PC-3 (cell line): ENCODE results near the gene CD44. TPM values are rescaled to one million over a fixed set of nuclear protein-coding genes. Genes with fewer than 3 reads are reported as not detected.
"Not testable (repeated sequence)": the region's sequence is repeated elsewhere in the genome, so short reads cannot be mapped to it uniquely, and the experiment has no call there.

ENCODE experiments used
- ATAC-seq: fragments of 200-7000 bp; cut with Tn5 transposase; 2 replicates; pipeline ENCODE4 v1.9.1; 2020; ENCODE audit warnings: mild to moderate bottlenecking, moderate library complexity
- BruUV-seq: library from RNA; stranded (reverse); fragments of 400-500 nt; replicated peaks from 2 replicates; lab custom pipeline; 2021; lab: Mats Ljungman, UMichigan
- CTCF ChIA-PET: fragments of 300-600 bp; sonication (Branson Sonifier 250); formaldehyde crosslinking; loops from one replicate; lab custom pipeline; 2022; ENCODE audit warnings: antibody characterized with exemption; lab: Charles Lee
- POLR2A ChIA-PET: fragments of 300-600 bp; sonication (Branson Sonifier 250); formaldehyde crosslinking; loops from one replicate; lab custom pipeline; 2022; ENCODE audit warnings: antibody characterized with exemption; ENCODE audit not compliant: unreplicated experiment; lab: Charles Lee
- DNase-seq: peaks from one replicate; pipeline ENCODE4 v3.0.0-alpha.2; 2015
- H2AFZ ChIP-seq: fragments of 300-600 bp; sonication (generic); 2 replicates; pipeline ENCODE4 v1.6.0; 2016; ENCODE audit warnings: antibody characterized with exemption, low read length
- H3F3A ChIP-seq: fragments of 300-600 bp; sonication (generic); one replicate; pipeline ENCODE4 v1.6.0; 2017; ENCODE audit warnings: antibody characterized with exemption, low read length, control low read depth, mild to moderate bottlenecking; ENCODE audit not compliant: unreplicated experiment
- H3K27ac ChIP-seq: fragments of 300-600 bp; sonication (generic); 2 replicates; pipeline ENCODE4 v1.5.1; 2016; ENCODE audit warnings: mild to moderate bottlenecking, low read length
- H3K27me3 ChIP-seq: fragments of 300-600 bp; sonication (generic); 2 replicates; pipeline ENCODE4 v1.6.1; 2016; ENCODE audit warnings: low read length, mixed read lengths
- H3K36me3 ChIP-seq: fragments of 300-600 bp; sonication (generic); 2 replicates; pipeline ENCODE4 v1.6.1; 2016; ENCODE audit warnings: low read depth, mixed run types, low read length, mixed read lengths
- H3K4me1 ChIP-seq: fragments of 300-600 bp; sonication (generic); 2 replicates; pipeline ENCODE4 v1.5.1; 2016; ENCODE audit warnings: low read length; ENCODE audit not compliant: insufficient read depth
- H3K4me2 ChIP-seq: fragments of 300-600 bp; sonication (generic); 2 replicates; pipeline ENCODE4 v1.6.0; 2016; ENCODE audit warnings: low read length
- H3K4me3 ChIP-seq: fragments of 300-600 bp; sonication (generic); 2 replicates; pipeline ENCODE4 v1.5.1; 2016; ENCODE audit warnings: mild to moderate bottlenecking, low read length, mixed read lengths
- H3K79me2 ChIP-seq: fragments of 300-600 bp; sonication (generic); 2 replicates; pipeline ENCODE4 v1.6.1; 2017; ENCODE audit warnings: low read length, mixed read lengths
- H3K9ac ChIP-seq: fragments of 300-600 bp; sonication (generic); 2 replicates; pipeline ENCODE4 v1.6.0; 2016; ENCODE audit warnings: mild to moderate bottlenecking, low read length
- H3K9me2 ChIP-seq: fragments of 300-600 bp; sonication (generic); replicated peaks from 2 replicates; pipeline ENCODE4 v1.6.1; 2016; ENCODE audit warnings: mixed run types, low read length, mixed read lengths
- H3K9me3 ChIP-seq: fragments of 300-600 bp; sonication (generic); 2 replicates; pipeline ENCODE4 v1.6.1; 2016; ENCODE audit warnings: low read length, mixed read lengths
- H4K20me1 ChIP-seq: fragments of 300-600 bp; sonication (generic); 2 replicates; pipeline ENCODE4 v1.6.1; 2016; ENCODE audit warnings: low read length, mixed read lengths
- CTCF ChIP-seq: fragments of 300-600 bp; sonication (generic); conservative IDR thresholded peaks from 2 replicates; pipeline ENCODE4 v1.5.1; 2017; ENCODE audit warnings: antibody characterized with exemption, low read depth, mild to moderate bottlenecking, low read length
- EZH2 ChIP-seq: fragments of 300-600 bp; sonication (generic); IDR thresholded peaks from one replicate; pipeline ENCODE4 v1.6.1; 2017; ENCODE audit warnings: antibody characterized with exemption, mild to moderate bottlenecking, low read length; ENCODE audit not compliant: unreplicated experiment
- EZH2phosphoT487 ChIP-seq: fragments of 300-600 bp; sonication (generic); IDR thresholded peaks from 2 replicates; pipeline ENCODE4 v1.6.1; 2018; ENCODE audit warnings: mild to moderate bottlenecking, antibody characterized with exemption, low read length, borderline replicate concordance
- intact Hi-C: fragments of 100-400 bp; cut with micrococcal nuclease; formaldehyde crosslinking; loops from 2 replicates; pipeline ENCODE4 v1.9.0; 2023
- total RNA-seq: library from RNA; depleted of rRNA; stranded (reverse); fragments of >200 nt; gene quantifications from 2 replicates; pipeline ENCODE4 v1.2.3, GENCODE V29; 2014

CD44 gene
- total RNA-seq, 1 experiment from 2014 or later = 181 TPM

- no TSS peak for BruUV-seq
- intact Hi-C loops = no loop called here
- H3K4me3 ChIP-seq = no peak overlapping the region
These were observed 85.0 kb downstream of the CD44 start for GRCh38 chr11:35223991-35224390.

GRCh38 chr11:35225946-35226520, 87.1 kb downstream of the CD44 start:
- no peaks in the 10 kb centered on the region for H3K27me3 ChIP-seq
- H3K27ac ChIP-seq = no peak overlapping the region
- no peak overlapping the region for H2AFZ ChIP-seq
- no peaks in the 10 kb centered on the region for H3K9me2 ChIP-seq
- H3K4me1 ChIP-seq = no peaks in the 10 kb centered on the region
- DNase-seq (no peak), ATAC-seq (no peak)
- ChIA-PET POLR2A (no interaction called here), CTCF (no interaction called here)
- H3K4me2 ChIP-seq = no peak overlapping the region
- H3K79me2 ChIP-seq = no peaks in the 10 kb centered on the region
- TF ChIP-seq EZH2phosphoT487 = no peak
- TF ChIP-seq EZH2 = no peak
- TF ChIP-seq CTCF = no peak
- H3K9ac ChIP-seq = no peak overlapping the region
- no peaks in the 10 kb centered on the region for H3F3A ChIP-seq
- intact Hi-C loops = no loop called here
- peaks cover 83% of the 10 kb centered on the region for H3K36me3 ChIP-seq
- BruUV-seq = no TSS peak
- no peaks in the 10 kb centered on the region for H4K20me1 ChIP-seq
- H3K9me3 ChIP-seq = no peaks in the 10 kb centered on the region
- no peak overlapping the region for H3K4me3 ChIP-seq

More at GRCh38 chr11:35223991-35224390, 85.0 kb downstream of the CD44 start:
- ChIA-PET POLR2A (no interaction called here), CTCF (no interaction called here)
- H3K4me2 ChIP-seq = no peak overlapping the region
- H3F3A ChIP-seq = no peaks in the 10 kb centered on the region
- H3K9me3 ChIP-seq = no peaks in the 10 kb centered on the region
- DNase-seq = no peak
- H3K27me3 ChIP-seq = no peaks in the 10 kb centered on the region
- H3K9ac ChIP-seq = no peak overlapping the region
- TF ChIP-seq EZH2phosphoT487 = no peak
- no peak for TF ChIP-seq CTCF
- no peak for TF ChIP-seq EZH2
- peaks cover 80% of the 10 kb centered on the region for H3K36me3 ChIP-seq
- no peaks in the 10 kb centered on the region for H3K9me2 ChIP-seq
- no peak overlapping the region for H2AFZ ChIP-seq
- H3K79me2 ChIP-seq = no peaks in the 10 kb centered on the region
- H4K20me1 ChIP-seq = no peaks in the 10 kb centered on the region
- H3K4me1 ChIP-seq = no peaks in the 10 kb centered on the region
- ATAC-seq = no peak
- H3K27ac ChIP-seq = no peak overlapping the region

GRCh38 chr11:35226756-35227155, 87.8 kb downstream of the CD44 start:
- H3K27me3 ChIP-seq, H3K9me3 ChIP-seq, POLR2A ChIA-PET, DNase-seq, H3K79me2 ChIP-seq, H3K9ac ChIP-seq, H3K27ac ChIP-seq, H3K4me3 ChIP-seq, ATAC-seq, H2AFZ ChIP-seq, CTCF ChIA-PET, intact Hi-C loops, H3K9me2 ChIP-seq, H4K20me1 ChIP-seq, H3F3A ChIP-seq, BruUV-seq, H3K4me1 ChIP-seq, H3K4me2 ChIP-seq: not testable (repeated sequence)
- H3K36me3 ChIP-seq = peaks cover 82% of the 10 kb centered on the region
